ENCODE results near the gene LIN28B.
"Not testable (repeated sequence)": the region's sequence is repeated elsewhere in the genome, so short reads cannot be mapped to it uniquely, and the experiment has no call there.

The LIN28B gene

DNA sequence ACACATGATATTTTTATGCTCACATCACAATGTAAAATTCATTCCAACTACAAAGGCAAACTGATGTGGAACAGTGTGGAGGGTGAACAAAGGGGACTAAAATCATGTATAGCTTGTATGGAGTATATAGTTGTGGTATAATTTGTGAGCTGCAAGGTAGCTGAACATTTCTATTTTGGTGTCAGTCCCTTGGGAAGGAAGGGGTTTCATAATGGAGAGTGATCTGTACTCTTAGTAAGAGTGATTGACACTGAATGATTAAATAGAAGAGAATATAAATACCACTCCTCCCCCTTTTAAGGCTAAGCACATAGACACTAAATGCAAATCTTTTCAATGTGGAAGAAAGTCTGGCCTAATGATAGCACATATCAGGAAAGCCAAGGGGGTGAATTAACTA is 118.3 kb downstream of the LIN28B start:
- H3K23ac ChIP-seq (ENCODE audit: low read length): no peak overlapping the region
- H3K27me3 ChIP-seq (ENCODE audit: insufficient read depth, low read length, poor library complexity): no peaks in the 10 kb centered on the region
- no peak overlapping the region for H4K5ac ChIP-seq (ENCODE audit: low read length)
- no peaks in the 10 kb centered on the region for H3K79me2 ChIP-seq (ENCODE audit: control insufficient read depth, insufficient read depth, low read length)
- no peak overlapping the region for H3K4me3 ChIP-seq (ENCODE audit: low read length)
- H3K4me1 ChIP-seq (ENCODE audit: control insufficient read depth, low read depth, low read length): no peaks in the 10 kb centered on the region
- H3K4me2 ChIP-seq (ENCODE audit: low read length): no peak overlapping the region
- no peak overlapping the region for H3K27ac ChIP-seq (ENCODE audit: low read depth, low read length)
- H3K18ac ChIP-seq (ENCODE audit: low read length): no peak overlapping the region
- H2BK120ac ChIP-seq (ENCODE audit: low read depth, low read length): no peak overlapping the region
- H2BK5ac ChIP-seq (ENCODE audit: low read length): no peak overlapping the region
- H3K4ac ChIP-seq (ENCODE audit: low read depth, low read length): no peak overlapping the region
- no peak overlapping the region for H4K8ac ChIP-seq (ENCODE audit: low read depth, low read length)
- H3K9ac ChIP-seq (ENCODE audit: low read length): no peak overlapping the region
- no peak for DNase-seq
- no peak overlapping the region for H2AK5ac ChIP-seq (ENCODE audit: low read length)
- no peak overlapping the region for H3K56ac ChIP-seq (ENCODE audit: low read length)
- peaks cover 2% of the 10 kb centered on the region for H3K79me1 ChIP-seq (ENCODE audit: low read length)
- H2BK15ac ChIP-seq (replicated peaks; ENCODE audit: low read depth): no peak overlapping the region
- H3K36me3 ChIP-seq (ENCODE audit: control insufficient read depth, insufficient read depth, low read length): no peaks in the 10 kb centered on the region

DNA sequence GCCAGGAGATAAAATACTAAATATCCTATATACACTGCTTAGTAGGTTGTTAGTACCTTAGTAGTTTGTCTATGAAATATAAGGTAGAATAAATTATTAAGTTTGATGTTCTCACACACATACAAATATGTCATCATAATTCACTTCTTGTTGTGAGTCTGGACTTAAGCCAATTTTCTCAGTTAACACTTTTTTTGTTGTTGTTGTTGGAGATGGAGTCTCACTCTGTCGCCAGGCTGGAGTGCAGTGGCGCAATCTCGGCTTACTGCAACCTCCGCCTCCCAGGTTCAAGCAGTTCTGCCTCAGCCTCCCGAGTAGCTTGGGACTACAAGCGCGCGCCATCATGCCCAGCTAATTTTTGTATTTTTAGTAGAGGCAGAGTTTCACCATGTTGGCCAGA is 119.5 kb downstream of the LIN28B start:
- H4K5ac ChIP-seq (ENCODE audit: low read length); H3K27me3 ChIP-seq (ENCODE audit: insufficient read depth, low read length, poor library complexity); H3K4me3 ChIP-seq (ENCODE audit: low read length); DNase-seq; H3K27ac ChIP-seq (ENCODE audit: low read depth, low read length); H2AK5ac ChIP-seq (ENCODE audit: low read length); H3K18ac ChIP-seq (ENCODE audit: low read length); H3K4me1 ChIP-seq (ENCODE audit: control insufficient read depth, low read depth, low read length); H4K8ac ChIP-seq (ENCODE audit: low read depth, low read length); H3K9ac ChIP-seq (ENCODE audit: low read length); H3K4me2 ChIP-seq (ENCODE audit: low read length); H3K4ac ChIP-seq (ENCODE audit: low read depth, low read length); H3K79me2 ChIP-seq (ENCODE audit: control insufficient read depth, insufficient read depth, low read length); H3K23ac ChIP-seq (ENCODE audit: low read length); H3K36me3 ChIP-seq (ENCODE audit: control insufficient read depth, insufficient read depth, low read length); H2BK15ac ChIP-seq (replicated peaks; ENCODE audit: low read depth); H3K79me1 ChIP-seq (ENCODE audit: low read length); H2BK120ac ChIP-seq (ENCODE audit: low read depth, low read length); H3K56ac ChIP-seq (ENCODE audit: low read length); H2BK5ac ChIP-seq (ENCODE audit: low read length): not testable (repeated sequence)
- no CpG with 5 or more reads among the region's 8 CpGs for WGBS (ENCODE audit: extremely low coverage, insufficient coverage, low lambda C conversion rate)

- Histone ChIP-seq H3K4me1 (ENCODE audit: control insufficient read depth, low read depth, low read length) (no peaks in the 10 kb centered on the region), H3K79me2 (ENCODE audit: control insufficient read depth, insufficient read depth, low read length) (no peaks in the 10 kb centered on the region), H3K36me3 (ENCODE audit: control insufficient read depth, insufficient read depth, low read length) (no peaks in the 10 kb centered on the region), H3K27ac (ENCODE audit: low read depth, low read length) (no peak overlapping the region), H3K56ac (ENCODE audit: low read length) (no peak overlapping the region), H4K8ac (ENCODE audit: low read depth, low read length) (no peak overlapping the region), H3K23ac (ENCODE audit: low read length) (no peak overlapping the region), H2BK5ac (ENCODE audit: low read length) (no peak overlapping the region), H3K9ac (ENCODE audit: low read length) (no peak overlapping the region), H3K79me1 (ENCODE audit: low read length) (peaks cover 2% of the 10 kb centered on the region), H2BK120ac (ENCODE audit: low read depth, low read length) (no peak overlapping the region), H3K18ac (ENCODE audit: low read length) (no peak overlapping the region), H2BK15ac (replicated peaks; ENCODE audit: low read depth) (no peak overlapping the region), H3K4me2 (ENCODE audit: low read length) (no peak overlapping the region), H3K4ac (ENCODE audit: low read depth, low read length) (no peak overlapping the region), H3K4me3 (ENCODE audit: low read length) (no peak overlapping the region), H2AK5ac (ENCODE audit: low read length) (no peak overlapping the region), H3K27me3 (ENCODE audit: insufficient read depth, low read length, poor library complexity) (no peaks in the 10 kb centered on the region), H4K5ac (ENCODE audit: low read length) (no peak overlapping the region)
- WGBS (ENCODE audit: extremely low coverage, insufficient coverage, low lambda C conversion rate): no CpG with 5 or more reads among the region's 1 CpG
- peak; percentile 54 for DNase-seq
These were observed 120.9 kb downstream of the LIN28B start for GRCh38 chr6:105077596-105078385.

DNA sequence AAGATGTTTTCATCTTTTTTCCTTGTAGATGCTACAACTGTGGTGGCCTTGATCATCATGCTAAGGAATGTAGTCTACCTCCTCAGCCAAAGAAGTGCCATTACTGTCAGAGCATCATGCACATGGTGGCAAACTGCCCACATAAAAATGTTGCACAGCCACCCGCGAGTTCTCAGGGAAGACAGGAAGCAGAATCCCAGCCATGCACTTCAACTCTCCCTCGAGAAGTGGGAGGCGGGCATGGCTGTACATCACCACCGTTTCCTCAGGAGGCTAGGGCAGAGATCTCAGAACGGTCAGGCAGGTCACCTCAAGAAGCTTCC is 121.4 kb downstream of the LIN28B start:
- Histone ChIP-seq H4K5ac (ENCODE audit: low read length) (no peak overlapping the region), H2BK5ac (ENCODE audit: low read length) (no peak overlapping the region), H3K4me3 (ENCODE audit: low read length) (no peak overlapping the region), H3K79me2 (ENCODE audit: control insufficient read depth, insufficient read depth, low read length) (no peaks in the 10 kb centered on the region), H2BK15ac (replicated peaks; ENCODE audit: low read depth) (no peak overlapping the region), H3K56ac (ENCODE audit: low read length) (no peak overlapping the region), H3K18ac (ENCODE audit: low read length) (no peak overlapping the region), H3K4me2 (ENCODE audit: low read length) (no peak overlapping the region), H2AK5ac (ENCODE audit: low read length) (no peak overlapping the region), H3K4ac (ENCODE audit: low read depth, low read length) (no peak overlapping the region), H2BK120ac (ENCODE audit: low read depth, low read length) (no peak overlapping the region), H3K23ac (ENCODE audit: low read length) (no peak overlapping the region), H4K8ac (ENCODE audit: low read depth, low read length) (no peak overlapping the region), H3K27ac (ENCODE audit: low read depth, low read length) (no peak overlapping the region), H3K4me1 (ENCODE audit: control insufficient read depth, low read depth, low read length) (no peaks in the 10 kb centered on the region), H3K79me1 (ENCODE audit: low read length) (no peaks in the 10 kb centered on the region), H3K27me3 (ENCODE audit: insufficient read depth, low read length, poor library complexity) (no peaks in the 10 kb centered on the region), H3K36me3 (ENCODE audit: control insufficient read depth, insufficient read depth, low read length) (no peaks in the 10 kb centered on the region), H3K9ac (ENCODE audit: low read length) (no peak overlapping the region)
- no CpG with 5 or more reads among the region's 6 CpGs for WGBS (ENCODE audit: extremely low coverage, insufficient coverage, low lambda C conversion rate)
- no peak for DNase-seq

- Histone ChIP-seq H3K27ac (ENCODE audit: low read depth, low read length) (no peak overlapping the region), H3K4me1 (ENCODE audit: control insufficient read depth, low read depth, low read length) (no peaks in the 10 kb centered on the region), H3K4me2 (ENCODE audit: low read length) (no peak overlapping the region), H3K9ac (ENCODE audit: low read length) (no peak overlapping the region), H3K4ac (ENCODE audit: low read depth, low read length) (no peak overlapping the region), H3K27me3 (ENCODE audit: insufficient read depth, low read length, poor library complexity) (no peaks in the 10 kb centered on the region), H3K79me1 (ENCODE audit: low read length) (no peaks in the 10 kb centered on the region), H2BK15ac (replicated peaks; ENCODE audit: low read depth) (no peak overlapping the region), H3K36me3 (ENCODE audit: control insufficient read depth, insufficient read depth, low read length) (no peaks in the 10 kb centered on the region), H3K79me2 (ENCODE audit: control insufficient read depth, insufficient read depth, low read length) (no peaks in the 10 kb centered on the region), H4K5ac (ENCODE audit: low read length) (no peak overlapping the region), H3K4me3 (ENCODE audit: low read length) (no peak overlapping the region), H3K18ac (ENCODE audit: low read length) (no peak overlapping the region), H3K56ac (ENCODE audit: low read length) (no peak overlapping the region), H2BK120ac (ENCODE audit: low read depth, low read length) (no peak overlapping the region), H4K8ac (ENCODE audit: low read depth, low read length) (no peak overlapping the region), H2BK5ac (ENCODE audit: low read length) (no peak overlapping the region), H3K23ac (ENCODE audit: low read length) (no peak overlapping the region), H2AK5ac (ENCODE audit: low read length) (no peak overlapping the region)
- no CpG with 5 or more reads among the region's 6 CpGs for WGBS (ENCODE audit: extremely low coverage, insufficient coverage, low lambda C conversion rate)
- no peak for DNase-seq
These were observed 123.4 kb downstream of the LIN28B start for GRCh38 chr6:105080279-105080678.

GRCh38 chr6:105081662-105082061 is 124.8 kb downstream of the LIN28B start:
- not testable (repeated sequence) for H3K36me3 ChIP-seq (ENCODE audit: control insufficient read depth, insufficient read depth, low read length); H3K27ac ChIP-seq (ENCODE audit: low read depth, low read length); H4K8ac ChIP-seq (ENCODE audit: low read depth, low read length); H3K4me1 ChIP-seq (ENCODE audit: control insufficient read depth, low read depth, low read length); H3K18ac ChIP-seq (ENCODE audit: low read length); H2BK5ac ChIP-seq (ENCODE audit: low read length); H3K79me1 ChIP-seq (ENCODE audit: low read length); H2AK5ac ChIP-seq (ENCODE audit: low read length); H3K23ac ChIP-seq (ENCODE audit: low read length); H3K56ac ChIP-seq (ENCODE audit: low read length); H3K9ac ChIP-seq (ENCODE audit: low read length); H3K27me3 ChIP-seq (ENCODE audit: insufficient read depth, low read length, poor library complexity); H3K4me3 ChIP-seq (ENCODE audit: low read length); H3K79me2 ChIP-seq (ENCODE audit: control insufficient read depth, insufficient read depth, low read length); H3K4me2 ChIP-seq (ENCODE audit: low read length); H2BK15ac ChIP-seq (replicated peaks; ENCODE audit: low read depth); H2BK120ac ChIP-seq (ENCODE audit: low read depth, low read length); H4K5ac ChIP-seq (ENCODE audit: low read length); H3K4ac ChIP-seq (ENCODE audit: low read depth, low read length)
- WGBS (ENCODE audit: extremely low coverage, insufficient coverage, low lambda C conversion rate): no CpG with 5 or more reads among the region's 3 CpGs
- peak; percentile 38 for DNase-seq
